ENCODE measurements around the gene CCR3. TPM values are rescaled to one million over a fixed set of nuclear protein-coding genes. Genes with fewer than 3 reads are reported as not detected.

The CCR3 gene
- total and polyA plus RNA-seq, 7 donors: 0.10 to 0.62 (median 0.44) TPM; not detected in 1

DNA sequence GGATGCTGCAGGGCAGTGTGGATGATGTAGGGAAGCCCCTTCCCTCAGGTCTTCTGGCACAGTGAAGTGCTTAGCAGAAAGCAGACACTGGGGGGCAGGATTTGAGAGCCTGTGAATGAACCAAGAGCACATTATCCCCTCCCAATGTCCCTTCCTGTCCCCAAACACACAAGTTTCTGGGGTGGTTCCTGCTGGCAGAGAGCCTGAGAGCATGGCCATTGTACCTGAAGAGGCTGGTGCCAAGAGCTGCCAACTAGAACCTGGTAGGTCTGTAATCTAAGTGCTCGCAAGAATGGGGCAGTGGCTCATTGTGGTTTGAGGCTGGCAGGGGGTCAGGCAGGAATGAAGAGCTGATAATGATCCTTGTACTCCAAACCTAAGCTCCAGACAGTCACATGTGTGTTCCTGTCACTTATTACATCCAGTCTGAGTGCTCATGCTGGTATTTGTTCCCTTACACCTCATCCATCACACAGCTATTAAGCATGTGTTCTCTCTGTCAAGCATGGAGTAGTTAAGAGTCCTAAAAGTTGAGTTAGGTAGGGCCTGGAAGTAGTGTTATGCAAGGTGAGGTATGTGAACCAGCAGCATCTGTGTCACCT lies 27.4 kb upstream of the CCR3 start:
- Histone ChIP-seq H3K4me1 (no peaks in the 10 kb centered on the region), H3K4me3 (no peak overlapping the region), H3K27me3 (ENCODE audit: insufficient read depth in 3 of 3, low read length in 2 of 3) (peaks cover 0 to 2% (median 0%) of the 10 kb centered on the region in 3 donors), H3K27ac (no peak overlapping the region), H3K36me3 (ENCODE audit: insufficient read depth in 1 of 2, low read depth in 1 of 2) (no peaks in the 10 kb centered on the region), H3K9me3 (no peaks in the 10 kb centered on the region)
- TF ChIP-seq, protein P1, sequence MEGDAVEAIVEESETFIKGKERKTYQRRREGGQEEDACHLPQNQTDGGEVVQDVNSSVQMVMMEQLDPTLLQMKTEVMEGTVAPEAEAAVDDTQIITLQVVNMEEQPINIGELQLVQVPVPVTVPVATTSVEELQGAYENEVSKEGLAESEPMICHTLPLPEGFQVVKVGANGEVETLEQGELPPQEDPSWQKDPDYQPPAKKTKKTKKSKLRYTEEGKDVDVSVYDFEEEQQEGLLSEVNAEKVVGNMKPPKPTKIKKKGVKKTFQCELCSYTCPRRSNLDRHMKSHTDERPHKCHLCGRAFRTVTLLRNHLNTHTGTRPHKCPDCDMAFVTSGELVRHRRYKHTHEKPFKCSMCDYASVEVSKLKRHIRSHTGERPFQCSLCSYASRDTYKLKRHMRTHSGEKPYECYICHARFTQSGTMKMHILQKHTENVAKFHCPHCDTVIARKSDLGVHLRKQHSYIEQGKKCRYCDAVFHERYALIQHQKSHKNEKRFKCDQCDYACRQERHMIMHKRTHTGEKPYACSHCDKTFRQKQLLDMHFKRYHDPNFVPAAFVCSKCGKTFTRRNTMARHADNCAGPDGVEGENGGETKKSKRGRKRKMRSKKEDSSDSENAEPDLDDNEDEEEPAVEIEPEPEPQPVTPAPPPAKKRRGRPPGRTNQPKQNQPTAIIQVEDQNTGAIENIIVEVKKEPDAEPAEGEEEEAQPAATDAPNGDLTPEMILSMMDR (IDR thresholded peaks at IDR 0.05): no peak
- DNase-seq (no peak), ATAC-seq (no peak)
- intact Hi-C loops (cut with DNase I): no loop called here
- WGBS, 3 donors: 82 to 100% (median 90%) methylated on average over 1 of the region's 1 CpG

DNA sequence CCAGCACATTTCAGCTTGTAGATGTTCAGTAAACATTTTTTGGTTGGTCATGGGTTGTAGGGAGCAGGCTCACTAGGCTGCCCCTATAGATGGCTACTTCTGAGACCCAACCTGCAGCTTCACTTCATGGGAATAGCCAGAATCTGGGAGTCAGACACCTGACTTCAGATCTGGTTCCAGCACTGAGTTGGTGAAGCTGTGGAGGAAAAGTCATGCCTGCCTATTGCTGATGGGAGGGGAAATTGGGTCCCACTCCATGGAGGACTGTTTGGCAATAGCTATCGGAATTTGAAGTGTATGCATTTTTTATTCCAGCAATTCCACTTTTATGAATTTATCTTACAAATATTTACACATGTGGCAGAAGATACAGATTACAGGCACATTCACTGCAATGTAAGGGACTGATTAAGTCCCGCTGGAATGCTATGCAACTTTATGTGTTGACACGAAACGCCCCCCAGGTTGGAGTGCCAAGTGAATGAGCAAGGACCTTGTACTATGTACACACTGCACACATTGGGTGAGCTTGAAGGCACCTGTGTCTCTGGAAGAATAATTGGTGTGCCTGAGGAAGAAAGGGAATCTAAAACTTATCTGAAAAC lies 26.3 kb upstream of the CCR3 start:
- ATAC-seq (no peak), DNase-seq (no peak)
- intact Hi-C loops (cut with DNase I): no loop called here
- H3K36me3 ChIP-seq (ENCODE audit: insufficient read depth in 1 of 2, low read depth in 1 of 2): no peaks in the 10 kb centered on the region
- TF ChIP-seq, protein P1 (IDR thresholded peaks at IDR 0.05): no peak
- 81 to 87% (median 85%) methylated on average over 4 of the region's 4 CpGs for WGBS, 3 donors
- no peaks in the 10 kb centered on the region for H3K9me3 ChIP-seq
- no peak overlapping the region for H3K27ac ChIP-seq
- H3K4me1 ChIP-seq: no peaks in the 10 kb centered on the region
- peaks cover 0 to 2% (median 0%) of the 10 kb centered on the region in 3 donors for H3K27me3 ChIP-seq (ENCODE audit: insufficient read depth in 3 of 3, low read length in 2 of 3)
- H3K4me3 ChIP-seq: no peak overlapping the region

DNA sequence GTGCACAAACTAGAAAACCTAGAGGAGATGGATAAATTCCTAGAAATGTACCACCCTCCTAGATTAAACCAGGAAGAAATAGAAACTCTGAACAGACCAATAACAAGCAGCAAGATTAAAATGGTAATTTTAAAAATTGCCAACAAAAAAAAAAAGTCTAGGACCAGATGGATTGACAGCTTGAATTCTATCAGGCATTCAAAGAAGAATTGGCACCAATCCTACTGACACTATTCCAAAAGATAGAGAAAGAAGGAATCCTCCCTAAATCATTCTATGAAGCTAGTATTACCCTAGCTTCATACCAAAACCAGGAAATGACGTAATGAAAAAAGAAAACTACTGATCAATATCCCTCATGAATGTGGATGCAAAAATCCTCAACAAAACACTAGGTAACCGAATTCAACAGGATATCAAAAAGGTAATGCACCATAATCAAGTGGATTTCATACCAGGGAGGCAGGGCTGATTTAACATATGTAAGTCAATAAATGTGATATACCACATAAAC lies 24.0 kb upstream of the CCR3 start:
- TF ChIP-seq, protein P1 (IDR thresholded peaks at IDR 0.05): no peak
- H3K27me3 ChIP-seq (ENCODE audit: insufficient read depth in 3 of 3, low read length in 2 of 3): peaks cover 0 to 2% (median 0%) of the 10 kb centered on the region in 3 donors
- no peaks in the 10 kb centered on the region for H3K4me1 ChIP-seq
- no peaks in the 10 kb centered on the region for H3K9me3 ChIP-seq
- no peaks in the 10 kb centered on the region for H3K36me3 ChIP-seq (ENCODE audit: insufficient read depth in 1 of 2, low read depth in 1 of 2)
- no peak for ATAC-seq
- WGBS, 3 donors: 63 to 84% (median 81%) methylated on average over 2 of the region's 2 CpGs
- no peak for DNase-seq
- intact Hi-C loops (cut with DNase I): no loop called here
- H3K4me3 ChIP-seq: no peak overlapping the region
- no peak overlapping the region for H3K27ac ChIP-seq

DNA sequence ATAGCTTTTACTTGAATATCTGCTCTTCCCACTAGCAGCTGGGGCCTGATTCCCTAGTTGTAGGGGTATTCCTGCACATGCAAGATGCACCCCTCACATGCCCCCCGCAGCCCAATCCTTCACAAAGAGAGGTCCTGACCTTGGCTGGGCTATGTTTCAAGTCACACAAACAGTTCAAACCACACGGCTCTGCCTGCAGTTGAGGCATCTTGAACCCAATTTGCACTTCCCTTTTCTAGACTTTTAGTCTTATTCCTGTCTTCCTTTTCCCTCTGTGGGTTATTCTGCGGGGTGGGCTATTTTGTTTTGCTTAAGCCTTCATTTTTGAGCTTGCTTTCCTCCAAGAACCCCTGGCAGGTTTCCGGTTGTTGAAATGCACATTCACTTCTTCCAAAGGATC lies 20.9 kb upstream of the CCR3 start:
- TF ChIP-seq, protein P1 (IDR thresholded peaks at IDR 0.05): no peak
- Histone ChIP-seq H3K4me3 (no peak overlapping the region), H3K9me3 (peaks cover 3% of the 10 kb centered on the region), H3K27ac (no peak overlapping the region), H3K27me3 (ENCODE audit: insufficient read depth in 3 of 3, low read length in 2 of 3) (no peaks in the 10 kb centered on the region), H3K4me1 (no peaks in the 10 kb centered on the region), H3K36me3 (ENCODE audit: insufficient read depth in 1 of 2, low read depth in 1 of 2) (no peaks in the 10 kb centered on the region)
- ATAC-seq (no peak), DNase-seq (no peak)
- 47 to 69% (median 55%) methylated on average over 4 of the region's 4 CpGs for WGBS, 3 donors
- intact Hi-C loops (cut with DNase I): no loop called here
